HG02840 (cell line): ENCODE data around the gene CLDND1.

Experiments used
- ATAC-seq: cut with Tn5 transposase; IDR thresholded peaks from one replicate; pipeline ENCODE4 v1.9.1; 2021; ENCODE audit warnings: mild to moderate bottlenecking, moderate library complexity, moderate number of reproducible peaks; ENCODE audit not compliant: unreplicated experiment, low FRiP score

CLDND1 gene

GRCh38 chr3:98521897-98522543 lies 682 bp downstream of the CLDND1 start:
- ATAC-seq = peak; percentile 42

DNA sequence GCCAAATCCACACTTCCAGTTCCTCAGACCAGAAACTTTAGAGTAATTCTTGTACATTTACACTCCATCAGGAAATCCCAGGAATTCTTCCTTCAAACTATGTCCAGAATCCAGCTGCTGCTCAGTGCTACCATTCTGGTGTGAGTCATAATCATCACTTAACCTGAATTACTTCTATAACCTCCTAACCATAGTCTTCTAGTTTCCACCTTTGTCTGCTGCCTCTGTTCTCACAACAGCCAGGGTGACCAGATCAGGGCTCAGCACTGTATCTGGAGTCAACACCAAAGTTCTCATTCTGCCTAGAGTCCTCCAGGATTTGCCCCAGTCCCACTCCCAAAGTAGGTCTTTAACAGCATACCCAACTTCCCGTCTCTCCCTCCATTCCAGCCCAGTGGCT lies 3.4 kb downstream of the CLDND1 start:
- no peak for ATAC-seq

GRCh38 chr3:98518816-98519215 lies 3.9 kb downstream of the CLDND1 start:
- no peak for ATAC-seq

DNA sequence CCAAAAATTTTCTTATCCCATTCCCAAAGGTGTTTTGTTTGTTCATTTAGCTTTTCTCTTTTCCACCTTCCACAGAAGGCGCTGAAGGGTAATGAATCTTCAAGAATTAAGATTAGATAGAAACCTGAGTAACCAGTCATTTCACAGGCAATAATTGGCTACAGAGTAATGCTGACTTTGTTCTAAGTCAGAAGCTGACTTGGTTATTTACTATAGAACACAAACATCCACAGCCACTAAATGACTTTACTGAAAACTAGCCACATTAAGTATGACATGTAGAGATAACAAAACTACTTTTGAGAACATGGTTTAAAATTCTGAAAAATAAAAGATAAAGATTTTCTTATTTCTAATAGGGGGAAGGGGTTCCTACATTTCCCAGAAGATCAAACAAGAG lies 7.8 kb downstream of the CLDND1 start:
- ATAC-seq = no peak

DNA sequence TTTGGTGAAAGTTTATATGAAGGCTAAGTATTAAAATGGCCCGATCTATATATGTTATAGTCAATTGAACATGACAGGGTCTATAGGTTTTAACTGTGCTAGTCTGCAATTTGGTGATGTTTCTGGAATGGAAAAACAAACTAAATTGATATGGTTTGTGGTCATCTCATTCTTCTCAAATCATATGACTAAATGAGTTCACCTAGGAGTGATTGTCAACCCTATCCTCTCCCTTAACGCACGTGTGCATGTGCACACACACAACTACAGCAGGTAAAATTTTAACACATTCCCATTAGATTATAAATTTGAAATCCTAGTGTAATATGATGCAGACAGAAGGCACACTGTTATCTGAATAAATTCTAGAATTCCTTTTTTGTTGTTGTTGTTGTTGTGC lies 9.0 kb downstream of the CLDND1 start:
- no peak for ATAC-seq

DNA sequence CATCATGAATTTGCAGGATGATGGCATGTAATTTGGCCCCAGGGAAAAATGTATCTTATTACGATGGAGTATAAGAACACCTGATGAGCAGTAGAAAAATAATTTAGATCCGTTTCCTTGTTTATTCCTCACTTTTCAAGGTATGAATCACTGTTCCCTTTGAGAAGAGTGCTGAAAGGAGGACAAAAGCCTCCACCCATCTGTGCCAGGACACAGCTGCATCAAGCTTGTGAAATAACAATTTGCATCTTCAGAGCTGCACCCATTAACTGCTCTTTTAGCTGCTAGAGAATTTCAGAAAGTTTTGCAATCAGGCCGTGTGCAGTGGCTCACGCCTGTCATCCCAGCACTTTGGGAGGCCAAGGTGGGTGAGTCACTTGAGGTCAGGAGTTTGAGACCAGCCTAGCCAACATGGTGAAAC lies 9.6 kb downstream of the CLDND1 start:
- ATAC-seq = no peak

DNA sequence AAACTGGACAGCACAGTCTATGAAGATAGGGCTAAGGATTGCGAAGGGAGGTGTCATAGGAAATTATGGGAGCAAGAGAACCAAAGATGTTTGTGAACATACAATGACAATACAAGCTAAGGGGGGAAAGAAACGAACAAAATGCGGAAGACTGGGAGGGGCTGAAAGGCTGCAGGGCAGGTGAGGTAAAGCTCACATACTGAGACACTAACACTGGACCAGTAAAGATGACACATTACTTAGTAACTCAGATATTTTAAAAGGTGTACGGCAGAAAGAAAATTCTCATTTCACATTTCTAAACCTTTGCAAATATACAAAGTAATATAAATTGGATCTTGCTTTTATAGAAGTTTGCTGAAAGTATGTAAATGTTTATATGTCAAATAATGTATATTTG lies 10.1 kb downstream of the CLDND1 start:
- ATAC-seq = no peak

GRCh38 chr3:98508582-98508981 lies 14.1 kb downstream of the CLDND1 start:
- ATAC-seq = no peak

DNA sequence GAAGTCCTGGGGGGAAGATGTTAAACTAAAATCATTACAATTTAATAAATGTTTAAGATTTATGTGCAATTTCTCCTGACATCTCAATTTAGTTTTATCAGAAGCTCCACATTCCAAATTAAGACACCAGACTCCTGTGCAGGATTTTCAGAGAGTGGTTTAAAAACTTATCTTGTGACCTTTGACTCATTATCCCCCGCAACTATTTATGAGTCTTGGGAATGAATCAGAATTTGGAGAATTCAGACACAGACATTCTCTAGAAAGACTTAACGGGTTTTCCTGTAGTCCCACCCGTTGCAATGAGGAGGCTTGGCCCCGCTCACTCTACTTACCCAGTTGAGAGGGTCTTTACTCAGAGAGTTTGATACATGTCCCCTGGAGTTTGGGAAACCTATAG lies 18.2 kb downstream of the CLDND1 start:
- no peak for ATAC-seq

GRCh38 chr3:98501863-98502576 lies 20.7 kb downstream of the CLDND1 start:
- ATAC-seq = no peak

GRCh38 chr3:98501270-98501669 lies 21.4 kb downstream of the CLDND1 start:
- ATAC-seq = no peak

- ATAC-seq = no peak
Observed at GRCh38 chr3:98500019-98500418, 22.7 kb downstream of the CLDND1 start.

- ATAC-seq = no peak
Observed at GRCh38 chr3:98497381-98497780, 25.3 kb downstream of the CLDND1 start, which contains the start of gene OR5K2. Gene OR5K2 (plus strand): TSS chr3:98497681. CDS start chr3:98497681, 0 bp downstream.

GRCh38 chr3:98483626-98484025 lies 39.1 kb downstream of the CLDND1 start:
- no peak for ATAC-seq

DNA sequence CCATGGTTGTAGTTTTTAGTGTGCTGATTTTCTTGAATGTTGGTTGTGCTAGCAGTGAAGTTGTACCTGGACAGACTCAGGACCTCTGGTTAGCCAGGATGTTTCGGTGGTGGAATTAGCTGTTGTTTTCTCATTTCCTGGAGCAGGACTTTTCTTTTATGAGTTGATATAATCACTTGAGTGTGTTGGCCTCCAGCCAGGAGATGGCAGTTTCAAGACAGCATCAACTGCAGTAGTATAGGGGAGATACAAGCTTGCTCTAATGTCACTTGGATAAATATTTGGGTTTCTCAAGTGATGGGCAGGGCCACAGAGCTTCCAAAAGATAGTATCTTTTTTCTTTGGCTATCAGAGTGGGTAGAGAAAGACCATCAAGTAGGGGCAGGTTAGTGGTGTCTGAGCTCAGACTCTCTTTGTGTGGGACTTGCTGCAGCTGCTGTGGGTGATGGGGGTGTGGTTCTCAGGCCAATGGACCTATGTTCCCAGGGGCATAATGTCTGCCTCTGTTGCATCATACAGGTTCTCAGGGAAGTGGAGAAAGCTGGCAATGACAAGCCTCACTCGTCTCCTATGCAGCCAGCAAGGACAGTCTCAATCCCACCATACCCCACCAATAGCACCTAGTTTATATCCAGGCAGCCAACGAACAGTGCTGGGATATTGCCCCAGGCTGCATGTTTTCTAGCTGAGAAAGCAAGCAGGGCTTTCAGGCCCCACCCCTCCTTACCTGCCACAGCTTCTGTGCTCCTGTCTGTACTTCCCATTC lies 39.8 kb downstream of the CLDND1 start:
- ATAC-seq = no peak
